ENCODE results near the gene NFE2L3.

- TF ChIP-seq EZH2 (IDR thresholded peaks at IDR 0.05; ENCODE audit: borderline replicate concordance, low read depth, low read length, severe bottlenecking), result no peak
- no peak for TF ChIP-seq CTCF (IDR thresholded peaks at IDR 0.05; ENCODE audit: extremely low read depth in 1 of 2, insufficient read depth in 1 of 2, low read depth in 1 of 2, low read length in 2 of 2)
- no peak for TF ChIP-seq POLR2A (IDR thresholded peaks at IDR 0.05; ENCODE audit: low read depth, low read length)
- TF ChIP-seq POLR2AphosphoS5 (IDR thresholded peaks at IDR 0.05; ENCODE audit: insufficient read depth, low read depth, low read length), result no peak
- TF ChIP-seq MYC (IDR thresholded peaks at IDR 0.05; ENCODE audit: low read depth, low read length), result no peak
- no peak for TF ChIP-seq MAX (IDR thresholded peaks at IDR 0.05; ENCODE audit: insufficient read depth, insufficient read length)
- TF ChIP-seq JUN (IDR thresholded peaks at IDR 0.05; ENCODE audit: borderline replicate concordance, insufficient read depth, insufficient read length, low read depth), result no peak
- no peak for TF ChIP-seq GATA2 (IDR thresholded peaks at IDR 0.05; ENCODE audit: insufficient read depth, insufficient read length, low read depth, low read length)
Observed at GRCh38 chr7:26117142-26117807, 34.7 kb upstream of the NFE2L3 start.

Data from endothelial cell of umbilical vein (primary cell).